Epithelial cell of esophagus (primary cell): ENCODE results near the gene KLHL6.
"Not testable (repeated sequence)": the region's sequence is repeated elsewhere in the genome, so short reads cannot be mapped to it uniquely, and the experiment has no call there.

Source experiments
- DNase-seq: peaks from one replicate; pipeline ENCODE4 v3.0.0; 2010; ENCODE audit warnings: low read depth
- H3K4me3 ChIP-seq: 2 replicates; pipeline ENCODE4 v1.5.1; 2011; ENCODE audit warnings: mild to moderate bottlenecking, low read length, control low read depth
- CTCF ChIP-seq: IDR thresholded peaks from 2 replicates; pipeline ENCODE4 v1.5.1; 2011; ENCODE audit warnings: low read depth, mild to moderate bottlenecking, low read length, control low read depth, inconsistent platforms; ENCODE audit not compliant: insufficient read depth; ENCODE audit errors: missing control alignments

The KLHL6 gene

GRCh38 chr3:183581496-183582155 lies 26.1 kb upstream of the KLHL6 start:
- DNase-seq, result no peak
- H3K4me3 ChIP-seq, result no peak overlapping the region
- no peak for TF ChIP-seq CTCF

GRCh38 chr3:183579967-183580900 lies 24.7 kb upstream of the KLHL6 start:
- TF ChIP-seq CTCF, result no peak
- H3K4me3 ChIP-seq, result no peak overlapping the region
- DNase-seq, result no peak

- no peak for DNase-seq
- no peak for TF ChIP-seq CTCF
- H3K4me3 ChIP-seq, result no peak overlapping the region
These were observed 22.7 kb upstream of the KLHL6 start for GRCh38 chr3:183578179-183578578.

- H3K4me3 ChIP-seq, result no peak overlapping the region
- TF ChIP-seq CTCF, result no peak
- no peak for DNase-seq
These were observed 21.8 kb upstream of the KLHL6 start for GRCh38 chr3:183577346-183577745.

- no peak for DNase-seq
- no peak for TF ChIP-seq CTCF
- H3K4me3 ChIP-seq, result no peak overlapping the region
These were observed 21.1 kb upstream of the KLHL6 start for GRCh38 chr3:183576487-183577107.

GRCh38 chr3:183572935-183573334 lies 17.4 kb upstream of the KLHL6 start:
- TF ChIP-seq CTCF, result no peak
- H3K4me3 ChIP-seq, result no peak overlapping the region
- no peak for DNase-seq

- not testable (repeated sequence) for H3K4me3 ChIP-seq
These were observed 14.7 kb upstream of the KLHL6 start for GRCh38 chr3:183570191-183570590.

More at GRCh38 chr3:183570191-183570590, 14.7 kb upstream of the KLHL6 start:
- not testable (repeated sequence) for DNase-seq
